Myocyte (in vitro differentiated cells): Measurements from ENCODE around the gene CTNNA2. TPM values are rescaled to one million over a fixed set of nuclear protein-coding genes. Genes with fewer than 3 reads are reported as not detected.
A peak's percentile ranks its signal among the peaks of the same experiment; 100 is the strongest.

Experiments
- DNase-seq: peaks from one replicate; pipeline ENCODE4 v3.0.0-alpha.2; 2012; ENCODE audit warnings: low read depth
- total RNA-seq: library from RNA; depleted of rRNA; stranded (reverse); fragments of >200 nt; gene quantifications from 2 replicates; pipeline ENCODE4 v1.2.3, GENCODE V29; 2014

The CTNNA2 gene
- total RNA-seq, 1 donor from 2014 or later = 2.7 TPM

DNA sequence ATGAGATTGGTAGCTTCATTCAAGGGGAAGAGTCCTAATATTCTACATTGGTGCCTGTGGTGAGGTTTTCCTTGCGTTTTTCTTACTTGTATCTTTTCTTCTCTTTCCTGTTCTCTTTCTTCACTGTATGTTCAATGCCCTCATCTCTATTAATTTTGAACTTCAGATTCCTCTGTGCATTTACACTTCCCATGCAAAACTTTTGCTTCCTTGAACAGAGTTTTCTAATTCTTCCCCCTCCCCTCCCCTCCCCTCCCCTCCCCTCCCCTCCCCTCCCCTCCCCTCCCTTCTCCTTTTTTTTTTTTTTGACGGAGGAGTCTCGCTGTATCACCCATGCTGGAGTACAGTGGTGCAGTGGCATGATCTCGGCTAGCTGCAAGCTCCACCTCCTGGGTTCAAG is 403.4 kb downstream of the CTNNA2 start:
- no peak for DNase-seq

DNA sequence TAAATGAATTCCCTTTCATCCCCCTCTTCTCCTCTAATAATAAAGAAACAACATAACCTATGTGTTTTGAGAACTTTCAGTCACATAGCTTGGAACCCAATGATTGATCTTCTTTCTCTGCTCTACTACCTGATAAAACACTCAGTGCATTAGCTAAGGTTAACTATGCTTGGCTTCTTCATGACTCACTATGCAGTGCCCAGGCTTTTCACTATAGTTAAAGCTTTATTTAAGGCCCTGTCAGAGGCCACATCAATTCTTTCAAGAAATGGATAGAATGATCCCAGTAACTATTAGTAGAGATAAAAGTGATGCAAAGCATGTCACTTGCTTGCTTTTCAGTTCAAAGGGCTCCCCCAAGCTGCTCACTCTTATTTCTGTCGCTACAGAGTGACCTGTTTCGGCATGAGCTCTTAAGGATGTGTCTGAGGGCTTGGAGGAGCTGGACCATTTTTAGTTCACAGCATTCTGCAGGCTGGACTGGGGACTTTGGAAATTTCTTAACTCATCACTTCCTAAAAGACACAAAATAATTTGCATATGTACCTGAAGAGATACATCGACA is 407.7 kb downstream of the CTNNA2 start:
- DNase-seq = no peak

DNA sequence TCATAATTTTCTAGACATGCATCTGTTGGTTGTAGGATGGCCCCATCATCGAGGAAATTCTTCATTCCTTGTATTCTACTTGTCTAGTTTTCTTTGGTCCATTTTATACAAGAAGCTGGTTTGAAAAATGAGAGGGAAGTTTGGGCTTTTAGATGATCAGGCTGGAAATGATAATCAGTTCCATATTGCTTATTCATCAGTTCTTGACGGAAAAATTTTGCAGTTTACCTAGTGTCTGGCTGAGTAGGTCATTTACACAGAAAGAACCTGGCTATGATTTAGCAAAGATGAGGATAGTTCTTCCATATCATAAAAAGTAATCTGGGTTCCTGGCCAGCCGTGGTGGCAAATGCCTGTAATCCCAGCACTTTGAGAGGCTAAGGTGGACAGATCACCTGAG is 416.8 kb downstream of the CTNNA2 start:
- DNase-seq = no peak

DNA sequence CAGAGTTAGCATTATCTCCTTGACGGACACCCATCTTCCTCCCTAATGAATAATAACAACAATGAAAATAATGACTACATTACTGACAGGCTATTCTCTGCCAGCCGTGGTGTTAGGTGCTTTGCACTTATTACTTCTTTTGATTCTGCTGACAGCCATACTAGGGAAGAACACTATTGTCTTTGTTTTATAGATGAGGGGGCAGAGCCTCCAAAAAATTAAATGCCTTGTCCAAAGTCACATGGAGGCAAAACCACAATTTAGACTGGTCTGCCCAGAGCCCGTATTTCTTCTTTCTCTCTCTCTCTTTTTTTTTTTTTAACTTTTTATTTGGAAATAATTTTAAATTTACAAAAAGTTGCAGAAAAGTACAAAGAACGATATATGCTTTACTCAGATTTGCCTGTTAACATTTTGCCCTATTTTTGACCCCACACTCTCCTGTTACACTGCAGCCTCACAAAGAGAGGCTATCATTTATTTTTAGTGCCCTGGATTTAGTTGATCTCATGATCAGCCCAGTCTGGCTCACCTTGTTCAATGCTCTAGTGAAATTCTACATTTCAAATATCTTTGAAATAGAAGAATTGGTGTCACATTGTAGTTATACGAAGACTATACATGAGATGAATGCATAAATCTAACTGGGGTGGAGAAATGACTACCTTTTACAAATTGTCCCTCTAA is 422.3 kb downstream of the CTNNA2 start:
- DNase-seq = no peak

DNA sequence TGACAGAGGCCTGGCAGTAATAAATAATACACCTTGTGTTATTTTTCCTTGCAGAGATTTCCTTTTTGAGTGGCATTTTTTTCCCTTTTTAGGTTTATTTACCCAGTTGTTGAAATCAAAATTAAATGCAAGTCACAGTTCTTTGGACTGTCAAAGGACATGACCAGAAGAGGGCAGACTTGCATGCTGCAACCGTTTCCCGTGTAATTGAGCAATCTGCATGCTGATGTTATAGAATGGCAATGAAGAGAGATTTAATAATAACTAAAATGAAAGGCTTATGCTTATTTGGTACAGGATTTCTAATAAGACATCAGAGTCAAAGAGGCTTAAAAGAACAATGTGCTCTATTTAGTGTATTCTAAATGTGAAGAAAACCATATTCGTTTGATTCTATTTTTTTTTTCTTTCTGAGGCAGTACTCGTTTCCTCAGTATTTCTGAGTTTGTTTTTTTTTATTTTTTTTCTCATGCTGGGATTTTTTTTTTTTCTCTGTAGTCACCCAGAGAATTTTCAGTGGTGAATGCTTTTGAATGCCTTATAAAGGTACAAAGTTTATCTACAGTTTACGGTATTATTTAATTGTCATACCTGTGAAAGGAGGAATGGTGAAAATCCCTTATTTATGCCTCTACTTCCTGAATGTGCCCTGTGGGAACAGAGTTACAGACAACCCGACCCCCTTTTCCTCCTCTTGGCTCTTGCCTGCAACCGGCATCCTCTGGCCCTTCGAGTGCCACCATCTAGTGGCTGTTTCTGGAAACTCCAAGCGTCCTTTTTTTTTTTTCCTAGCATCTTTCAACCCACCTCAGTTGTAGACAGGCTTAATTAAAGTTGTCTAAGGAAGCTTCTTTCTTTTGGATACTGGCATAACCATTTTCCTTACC is 423.2 kb downstream of the CTNNA2 start:
- peak; percentile 43 for DNase-seq

DNA sequence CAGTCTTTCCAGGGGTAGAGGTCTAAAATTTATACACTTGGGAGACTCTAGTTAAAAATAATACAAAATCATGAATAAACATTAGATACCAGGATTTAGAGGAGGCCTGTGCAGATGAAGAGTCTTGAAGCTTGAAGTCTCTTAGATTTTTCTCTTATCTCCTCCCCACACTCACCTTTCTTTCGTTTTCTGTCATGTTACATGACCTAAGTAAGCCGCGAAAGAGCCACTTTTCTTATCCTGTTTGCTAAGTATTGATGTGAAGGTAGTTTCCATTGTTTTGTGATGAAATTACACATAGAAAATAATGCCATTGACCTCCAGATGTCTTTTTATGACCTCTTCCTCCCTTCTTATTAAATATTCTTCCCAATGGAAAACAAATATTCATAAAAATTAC is 423.9 kb downstream of the CTNNA2 start:
- DNase-seq = no peak

DNA sequence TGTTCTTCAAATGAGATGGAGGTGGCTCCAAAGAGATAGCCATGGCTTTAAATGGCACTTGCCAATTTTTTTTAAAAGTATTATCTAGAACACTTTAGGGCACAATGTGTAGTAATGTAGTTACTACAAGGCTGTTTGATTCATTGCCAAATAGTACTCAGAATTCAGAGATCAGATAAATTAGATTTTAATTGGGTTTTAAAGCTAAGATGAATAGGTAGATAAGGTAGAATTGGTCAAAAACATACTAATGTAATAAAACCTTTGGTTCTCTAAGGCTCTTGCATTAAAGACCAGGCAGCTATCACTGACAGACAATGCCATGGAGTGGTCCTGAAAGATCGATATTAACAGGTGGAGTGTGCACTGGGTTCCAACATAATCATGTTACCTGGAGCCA is 425.8 kb downstream of the CTNNA2 start:
- DNase-seq = no peak

DNA sequence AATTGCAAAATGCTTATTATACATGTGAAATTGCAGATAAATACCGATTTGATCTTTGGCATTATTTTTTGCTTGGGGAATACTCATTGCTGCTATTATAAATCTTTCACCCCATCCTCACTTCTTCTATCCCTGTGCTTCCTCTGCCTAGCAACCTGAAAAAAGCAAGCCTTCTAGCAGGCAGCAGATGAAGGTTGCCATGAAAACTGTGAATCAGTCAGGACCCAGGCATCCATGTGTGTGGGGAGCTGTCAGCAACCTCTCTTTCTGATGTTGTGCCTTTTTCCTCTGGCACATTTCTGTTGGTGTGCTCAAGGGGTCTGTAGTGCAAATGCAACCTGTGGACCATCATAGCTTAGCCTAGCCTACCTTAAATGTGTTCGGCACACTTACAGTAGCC is 427.5 kb downstream of the CTNNA2 start:
- DNase-seq = no peak

DNA sequence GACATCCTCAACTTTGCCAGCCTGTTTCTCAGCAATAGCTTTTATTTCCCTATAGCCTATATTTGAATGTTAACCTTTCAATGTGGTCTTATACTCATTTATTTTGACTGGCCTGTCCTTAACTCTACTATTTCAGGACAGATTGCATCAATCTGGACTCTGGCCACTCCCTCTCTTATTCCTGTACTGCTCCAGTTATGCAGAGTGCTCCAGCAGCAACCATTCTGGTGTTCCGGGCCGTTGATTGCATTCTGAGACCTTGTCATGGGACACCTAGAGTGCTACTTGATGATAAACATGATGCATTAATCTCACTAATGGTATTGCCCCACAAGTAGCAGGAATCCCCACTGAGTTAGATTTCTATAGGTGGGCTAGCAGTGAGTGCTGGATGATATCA is 428.3 kb downstream of the CTNNA2 start:
- DNase-seq = no peak

DNA sequence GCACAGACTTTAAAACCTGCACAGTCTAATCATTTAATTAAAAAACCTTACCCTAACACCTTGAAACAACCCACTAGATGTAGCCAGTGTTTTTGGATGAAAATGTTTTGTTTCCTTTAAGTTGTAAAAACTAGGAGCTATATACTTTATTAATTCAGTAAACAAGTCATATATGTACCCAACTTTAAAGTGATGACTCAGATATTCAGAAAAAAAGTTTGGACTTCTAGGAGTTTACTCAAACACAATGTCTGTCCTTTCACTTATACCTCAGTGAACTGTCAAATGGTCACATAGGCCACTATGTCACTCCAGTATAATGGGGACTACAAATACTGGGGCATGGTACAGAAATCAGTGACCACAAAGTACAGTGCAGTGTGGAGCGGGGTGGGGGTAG is 431.4 kb downstream of the CTNNA2 start:
- no peak for DNase-seq

DNA sequence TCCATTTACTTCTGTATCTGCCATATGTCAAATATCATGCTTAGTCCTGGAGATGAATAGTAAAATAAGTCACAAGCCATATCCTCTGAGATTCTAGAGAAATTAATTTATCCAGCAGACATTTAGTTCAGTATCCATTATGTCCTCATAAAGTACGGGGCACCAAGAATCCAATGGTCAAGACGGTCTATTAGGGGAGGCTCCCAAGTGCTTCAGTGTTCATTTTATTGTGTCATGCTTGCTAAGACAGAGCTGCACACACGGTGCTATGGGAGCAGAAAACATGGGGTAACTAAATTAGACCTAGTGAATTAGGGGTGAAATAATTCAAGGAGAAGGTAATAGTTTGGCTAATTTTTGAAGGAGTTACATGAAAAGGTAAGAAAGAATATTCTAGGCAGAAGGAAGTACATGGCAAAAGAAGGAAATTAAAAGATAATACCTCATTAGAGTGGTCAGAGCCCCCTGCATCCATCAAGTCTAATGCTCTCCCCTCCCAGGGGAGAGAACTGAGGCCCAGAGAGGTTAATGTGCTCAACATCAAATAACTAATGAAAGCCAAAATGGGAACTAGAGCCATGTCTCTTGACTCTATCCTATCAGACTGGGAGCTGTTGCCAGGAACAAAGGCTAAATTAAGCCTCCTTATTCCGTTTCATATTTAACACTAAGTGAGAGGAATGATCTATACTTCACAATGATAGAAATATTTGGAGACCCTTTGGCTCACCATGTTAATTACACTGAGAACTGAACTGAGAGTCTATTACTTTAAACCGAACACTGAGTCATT is 433.0 kb downstream of the CTNNA2 start:
- DNase-seq = no peak

DNA sequence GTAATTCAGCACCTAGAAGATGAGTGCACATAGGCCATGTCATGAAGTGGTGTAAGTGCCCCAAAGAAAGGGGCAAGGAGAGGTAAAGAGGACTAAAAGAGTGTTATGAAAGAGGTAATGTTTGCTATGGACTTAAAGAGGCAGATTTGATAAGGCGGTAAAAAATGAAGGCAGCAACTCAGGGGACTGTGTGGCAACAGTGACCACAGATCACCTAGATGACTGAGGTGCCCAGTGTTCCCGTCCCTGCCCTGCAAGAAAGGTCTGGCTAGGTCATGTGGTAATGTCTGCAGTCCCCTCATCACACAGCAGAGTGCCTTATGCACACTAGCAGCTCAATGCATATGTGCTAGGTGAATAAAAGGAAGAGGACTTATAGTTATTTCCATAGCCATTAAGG is 434.9 kb downstream of the CTNNA2 start:
- no peak for DNase-seq

DNA sequence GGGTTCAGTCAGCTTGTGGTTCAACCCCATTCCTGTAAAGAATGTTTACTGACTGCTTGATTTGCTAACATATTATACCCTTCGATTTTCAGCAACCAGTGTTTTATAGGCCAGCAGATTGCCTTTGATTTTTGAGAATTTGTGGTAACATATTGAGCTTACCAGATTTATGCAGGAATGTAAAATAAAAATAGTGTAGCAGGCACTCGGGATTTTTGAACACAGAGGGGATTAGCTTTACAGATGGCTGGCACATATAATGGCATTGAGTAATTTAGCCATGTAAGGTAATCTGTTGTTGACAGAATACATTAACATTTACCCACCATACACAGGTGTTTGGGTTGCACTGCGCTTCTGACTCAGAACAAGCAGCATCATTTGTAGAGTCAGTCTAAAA is 437.7 kb downstream of the CTNNA2 start:
- DNase-seq = no peak

DNA sequence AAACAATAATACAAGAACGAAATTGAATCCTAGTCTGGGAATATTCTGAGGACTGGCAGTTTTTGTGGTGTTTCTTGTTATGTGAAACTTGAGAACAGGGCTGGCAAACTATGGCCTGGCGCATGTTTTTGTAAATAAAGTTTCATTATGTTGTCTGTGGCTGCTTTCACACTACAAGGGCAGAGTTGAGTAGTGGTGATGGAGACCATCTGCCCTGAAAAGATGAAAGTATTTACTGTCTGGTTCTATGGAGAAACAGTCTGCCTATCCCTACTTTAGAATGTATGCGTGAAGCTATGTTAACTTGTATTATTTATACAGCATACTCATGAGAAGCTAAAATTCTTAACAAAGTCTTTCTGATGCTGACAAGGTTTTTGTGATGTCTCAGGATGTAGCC is 439.8 kb downstream of the CTNNA2 start:
- DNase-seq = no peak

DNA sequence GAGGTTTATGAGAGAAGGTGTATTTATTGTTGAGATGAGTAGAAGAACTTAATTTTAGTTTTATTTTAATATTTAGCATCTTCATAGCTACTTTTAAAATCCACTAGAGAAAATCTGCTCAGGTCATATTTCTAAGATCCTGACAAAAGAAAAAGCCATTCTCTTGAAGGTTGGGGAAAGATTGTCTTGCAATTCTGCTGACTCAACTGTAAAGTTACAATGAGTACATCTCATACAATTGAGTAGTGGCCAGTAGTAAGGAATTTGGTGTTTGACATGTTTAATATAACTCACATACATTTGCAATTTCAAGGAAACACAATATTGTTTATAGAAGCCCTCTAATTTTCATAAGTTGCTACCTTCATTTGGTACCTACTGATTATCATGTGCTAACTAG is 447.2 kb downstream of the CTNNA2 start:
- no peak for DNase-seq

DNA sequence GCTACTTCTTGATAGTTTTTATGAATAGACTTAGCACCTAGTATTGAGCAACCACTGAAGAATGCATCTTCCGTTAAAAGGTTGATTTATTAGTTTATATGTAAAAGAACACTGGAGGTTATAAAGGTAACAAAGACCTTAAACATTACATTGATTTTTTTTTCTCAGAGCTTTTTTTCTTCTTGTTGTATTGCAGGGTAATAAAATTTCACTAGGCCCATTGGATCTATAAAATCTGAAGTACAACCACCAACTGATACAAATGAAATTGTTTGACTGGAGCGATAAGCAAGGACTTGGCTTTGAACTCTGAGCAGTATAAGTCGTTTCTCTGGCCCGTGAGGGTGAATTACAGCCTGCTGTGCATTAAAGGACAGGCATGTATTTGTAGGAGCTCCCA is 447.7 kb downstream of the CTNNA2 start:
- DNase-seq = no peak

DNA sequence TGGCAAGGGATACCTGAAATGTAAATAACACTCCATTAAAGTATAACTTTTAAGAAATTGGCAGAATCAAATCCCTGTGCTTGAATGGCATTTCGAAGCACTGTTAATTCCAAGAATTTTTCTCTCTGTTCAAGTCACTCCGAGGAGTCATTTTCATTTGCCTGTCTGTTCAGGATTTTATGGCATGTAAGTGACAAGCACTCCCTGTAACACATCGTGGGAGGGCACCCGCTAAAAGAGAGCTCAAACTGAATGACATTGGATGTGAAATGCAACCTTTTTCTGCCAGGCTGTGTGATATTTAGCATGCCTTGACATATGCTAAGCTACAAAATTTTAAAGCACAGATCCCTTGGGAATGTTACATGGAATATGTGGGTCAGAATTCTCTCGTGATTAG is 452.1 kb downstream of the CTNNA2 start:
- DNase-seq = no peak

DNA sequence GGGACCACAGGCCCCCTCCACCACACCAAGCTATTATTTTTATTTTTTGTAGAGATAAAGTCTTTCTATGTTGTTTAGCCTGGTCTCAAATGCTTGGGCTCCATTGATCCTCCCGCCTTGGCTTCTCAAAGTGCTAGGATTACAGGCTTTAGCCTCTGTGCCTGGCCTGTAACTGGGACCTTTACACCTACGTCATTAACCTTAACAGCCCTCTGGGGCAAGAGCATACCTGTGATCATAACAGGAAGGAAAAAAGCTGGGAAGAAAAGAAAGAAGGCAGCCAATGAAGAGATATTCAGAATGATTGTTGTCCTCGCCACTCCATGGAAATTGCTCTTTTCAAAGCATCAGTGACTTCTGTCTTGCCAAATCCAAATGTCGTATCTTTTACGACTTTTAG is 453.5 kb downstream of the CTNNA2 start:
- no peak for DNase-seq

DNA sequence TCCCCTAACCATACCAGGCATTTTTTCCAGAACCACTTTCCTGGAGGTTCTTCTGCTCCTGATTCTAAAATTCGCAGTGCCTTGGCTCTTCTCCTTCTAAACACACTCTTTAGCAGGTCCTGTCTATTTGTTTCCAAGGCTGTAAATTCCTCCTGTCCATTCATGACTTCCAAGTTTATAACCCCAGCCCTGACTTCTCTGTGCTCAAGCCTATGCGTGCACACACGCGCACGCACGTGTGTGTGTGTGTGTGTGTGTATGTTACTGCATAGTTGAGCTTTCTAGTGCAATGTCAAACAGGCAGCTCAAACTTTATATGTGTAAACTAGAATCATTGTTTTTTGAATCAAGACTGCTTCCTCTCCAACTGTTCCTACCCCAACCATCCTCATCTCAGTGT is 454.0 kb downstream of the CTNNA2 start:
- no peak for DNase-seq

DNA sequence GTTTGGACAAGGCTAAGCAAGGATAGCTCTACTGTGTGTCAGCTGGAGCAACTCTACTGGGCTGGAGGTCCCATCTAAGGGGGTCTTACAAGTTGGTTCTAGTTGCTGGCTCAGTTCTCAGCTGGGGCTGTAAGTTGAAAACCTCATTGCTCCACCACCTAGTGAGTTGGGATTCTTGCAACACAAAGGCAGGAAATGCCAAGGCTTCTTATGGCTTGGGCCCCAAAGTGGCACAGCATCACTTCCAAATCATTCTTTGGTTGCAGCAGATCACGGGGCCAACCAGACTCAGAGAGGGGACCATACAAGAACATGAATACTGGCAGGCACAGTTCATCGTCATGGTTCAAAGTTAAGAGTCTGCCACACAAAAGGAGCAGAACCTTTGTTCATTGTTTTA is 459.0 kb downstream of the CTNNA2 start:
- no peak for DNase-seq

DNA sequence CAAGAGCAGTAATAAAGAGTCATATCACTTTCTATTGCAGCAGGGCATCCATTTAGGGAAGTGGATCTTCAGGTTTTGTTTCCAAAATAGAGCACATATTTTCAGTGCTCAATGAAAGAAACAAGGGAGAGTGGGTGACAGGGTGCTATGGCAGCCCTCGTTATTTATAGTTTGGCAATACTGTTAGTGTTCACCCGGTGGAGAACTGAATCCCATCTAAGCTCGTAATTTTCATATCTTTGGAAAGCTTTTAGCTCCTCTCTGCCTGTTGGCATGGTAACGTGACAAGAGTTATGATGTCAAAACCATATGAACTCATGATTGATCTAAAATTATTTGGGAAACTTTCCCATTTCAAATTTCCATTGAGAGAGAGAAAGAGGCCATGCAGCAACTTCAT is 459.8 kb downstream of the CTNNA2 start:
- DNase-seq = no peak
